Measurements from ENCODE around the gene ITGA5. TPM values are rescaled to one million over a fixed set of nuclear protein-coding genes. Genes with fewer than 3 reads are reported as not detected.

ITGA5 gene
- total and polyA plus RNA-seq, 9 of the 15 experiments (the other 6 are each of a cell fraction or from before 2014, with no cell fraction given), result 9.1 to 82.1 (median 47.4) TPM

- TF ChIP-seq STAT6 (CRISPR knock-in tag; IDR thresholded peaks at IDR 0.05), result no peak
Measured at GRCh38 chr12:54401119-54401518, 17.9 kb downstream of the ITGA5 start (continued).

- H3K4me1 ChIP-seq (replicated peaks in 1 of 2; ENCODE audit: control insufficient read depth in 2 of 2, insufficient read depth in 2 of 2, low read length in 2 of 2), result no peaks in the 10 kb centered on the region; a peak in 2 of 5 replicates
- ChIA-PET POLR2A (interaction anchor here (0.6 to 3.7 kb wide), 22 partner anchors 9 to 403 kb away, joined by 3 to 36 read pairs (median 5); partner anchors contain the start of gene COPZ1), CTCF (ENCODE audit: low intra/inter-chr PET ratio) (interaction anchor here (0.9 to 4.1 kb wide), 4 partner anchors 20 to 42 kb away, joined by 4 to 58 read pairs (median 6); partner anchors contain the start of gene ITGA5)
- BruUV-seq (replicated peaks), result no TSS peak
- H3K9me3 ChIP-seq (replicated peaks; ENCODE audit: control insufficient read depth, insufficient read depth, low read depth, low read length), result no peaks in the 10 kb centered on the region
- peaks cover 3% of the 10 kb centered on the region for H3K9me1 ChIP-seq (ENCODE audit: control insufficient read depth, insufficient read depth, low read length)
- H3K27ac ChIP-seq (ENCODE audit: extremely low read depth, low read depth, low read length), result no peak overlapping the region
- in situ Hi-C loops (cut with MboI), result loop anchor here (10.0 kb wide), 1 partner anchor 46 kb away; no protein-coding TSS in a partner anchor
- no peak overlapping the region for H2AFZ ChIP-seq (ENCODE audit: low read depth, low read length)
- no peak overlapping the region for H3K4me2 ChIP-seq (ENCODE audit: insufficient read depth, low read length)
- H3K4me3 ChIP-seq, result no peak overlapping the region
- H3K27me3 ChIP-seq (ENCODE audit: control insufficient read depth in 2 of 2, insufficient read depth in 2 of 2, low read length in 2 of 2), result no peaks in the 10 kb centered on the region
- intact Hi-C loops (cut with micrococcal nuclease), result loop anchor here (1.0 kb wide), 1 partner anchor 40 kb away; no protein-coding TSS in a partner anchor
- H3K79me2 ChIP-seq (ENCODE audit: control insufficient read depth, insufficient read depth, low read length), result peaks cover 8% of the 10 kb centered on the region; the same call in 1 of the 3 replicates
- peaks cover under 1% of the 10 kb centered on the region for H4K20me1 ChIP-seq (replicated peaks; ENCODE audit: control insufficient read depth, insufficient read depth, low read length)
- DNase-seq (ENCODE audit: extremely low read depth in 1 of 4, low spot score in 3 of 4), result peak; percentile 85 to 90 (median 87)
- WGBS (ENCODE audit: insufficient coverage, low coverage, missing lambda C conversion rate), result 68% methylated on average over 8 of the region's 8 CpGs
- peaks cover 97% of the 10 kb centered on the region for H3K36me3 ChIP-seq (ENCODE audit: control insufficient read depth, insufficient read depth, low read length)
- FAIRE-seq, result peak; percentile 96
- H3K9ac ChIP-seq (ENCODE audit: insufficient read depth in 1 of 2, low read depth in 2 of 2, low read length in 2 of 2), result no peak overlapping the region
- ATAC-seq, result peak; percentile 95
- TF ChIP-seq RB1 (IDR thresholded peaks at IDR 0.05; ENCODE audit: low read depth), result peak; percentile 55; the same call in 1 of the 2 replicates
- TF ChIP-seq TEAD1 (CRISPR knock-in tag; IDR thresholded peaks at IDR 0.05), result 0 out of 4 replicates have a peak, but pooled peaks of 1 of the 2 experiments have one; percentile 27
- TF ChIP-seq FOXP4 (CRISPR knock-in tag; IDR thresholded peaks at IDR 0.05; ENCODE audit: borderline replicate concordance), result no peak
Measured at GRCh38 chr12:54398995-54399793, 19.9 kb downstream of the ITGA5 start.
